GM19193 (cell line): ENCODE data around the gene OR14A16.

Experiments used
- POLR2A ChIP-seq: IDR thresholded peaks from 4 replicates; pipeline ENCODE4 v1.6.1; 2011; ENCODE audit not compliant: insufficient read depth, insufficient read length; ENCODE audit errors: extremely low read depth

The OR14A16 gene

DNA sequence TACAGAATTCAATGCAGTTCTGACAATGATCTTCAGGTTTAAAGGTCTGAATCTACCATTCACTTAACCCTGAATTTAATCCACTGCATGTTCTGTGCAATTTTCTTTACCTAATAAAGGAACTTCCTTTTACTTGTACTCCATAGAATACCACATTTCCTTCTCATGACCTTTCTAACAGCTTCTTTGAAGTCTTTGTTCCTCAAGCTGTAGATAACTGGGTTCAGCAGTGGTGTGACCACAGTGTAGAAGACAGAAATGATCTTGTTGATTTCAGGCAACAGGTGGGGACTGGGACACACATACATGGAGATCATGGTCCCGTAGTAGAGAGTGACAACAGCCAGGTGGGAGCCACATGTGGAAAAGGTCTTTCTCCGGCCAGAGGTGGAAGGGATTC is 16.9 kb upstream of the OR14A16 start:
- TF ChIP-seq POLR2A, result no peak

- no peak for TF ChIP-seq POLR2A
Measured at GRCh38 chr1:247833601-247834000, 9.7 kb upstream of the OR14A16 start.

DNA sequence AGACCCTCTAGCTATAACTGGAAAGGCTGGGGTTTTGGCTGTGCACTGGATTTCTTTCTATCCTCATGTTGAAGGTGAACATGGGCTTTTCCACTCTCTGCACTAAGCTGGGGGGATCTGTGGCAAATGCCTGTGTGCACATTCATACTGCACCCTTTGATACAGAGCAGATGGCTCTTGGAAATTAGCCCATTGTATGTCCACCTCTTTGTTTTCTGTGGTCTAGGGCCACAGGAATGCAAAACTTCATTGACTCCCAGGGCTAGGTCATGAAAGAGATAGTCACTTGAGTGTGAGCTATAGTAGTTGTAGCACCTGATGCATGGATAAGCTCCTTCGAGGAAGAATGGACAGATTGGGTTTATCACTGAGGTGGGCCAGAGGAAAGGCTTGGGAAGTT is 5.7 kb upstream of the OR14A16 start:
- no peak for TF ChIP-seq POLR2A

- no peak for TF ChIP-seq POLR2A
Measured at GRCh38 chr1:247825362-247825761, 1.4 kb upstream of the OR14A16 start.

DNA sequence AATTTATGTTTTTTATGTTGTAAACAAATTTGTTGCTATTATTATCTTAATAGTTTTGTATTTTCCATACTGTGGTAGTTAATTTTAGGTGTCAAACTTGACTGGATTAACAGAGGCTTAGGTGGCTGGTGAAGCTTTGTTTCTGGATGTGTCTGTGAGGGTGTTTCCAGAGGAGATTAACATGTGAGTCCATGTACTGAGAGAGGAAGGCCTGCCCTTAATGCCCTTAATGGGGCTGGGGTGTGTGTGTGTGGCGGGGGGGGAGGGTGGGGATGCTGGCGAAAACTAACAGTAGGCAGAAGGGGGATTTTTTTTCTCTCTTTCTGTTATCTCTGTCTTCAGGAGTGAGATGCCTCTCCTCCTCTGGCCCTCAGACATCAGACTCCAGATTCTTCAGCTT is 1.9 kb downstream of the OR14A16 start:
- TF ChIP-seq POLR2A, result no peak

GRCh38 chr1:247812637-247813036 is 11.3 kb downstream of the OR14A16 start:
- TF ChIP-seq POLR2A, result no peak

DNA sequence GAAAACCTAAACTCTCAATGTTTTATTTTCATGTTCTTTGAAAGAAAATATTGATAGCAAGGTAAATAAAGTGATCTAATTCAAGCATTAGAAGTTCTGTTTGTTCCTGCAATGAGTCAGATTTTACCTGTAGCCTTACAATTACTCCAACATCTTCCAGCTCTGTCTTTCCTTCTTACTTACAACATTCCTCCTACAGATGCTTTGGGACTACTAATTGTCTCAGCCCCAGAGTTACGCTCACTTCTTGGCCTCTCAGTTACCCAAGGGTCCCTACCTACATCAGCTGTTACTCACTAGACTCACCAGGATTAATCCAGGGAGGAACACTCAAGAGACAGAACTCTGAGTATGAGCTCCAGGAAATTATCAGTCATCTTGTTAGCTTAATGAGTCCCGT is 26.4 kb downstream of the OR14A16 start:
- no peak for TF ChIP-seq POLR2A

- TF ChIP-seq POLR2A, result no peak
Measured at GRCh38 chr1:247769603-247770002, 54.3 kb downstream of the OR14A16 start.
